HG02678 (cell line): ENCODE measurements around the gene ASB10.

Experiments
- ATAC-seq: cut with Tn5 transposase; IDR thresholded peaks from one replicate; pipeline ENCODE4 v1.9.1; 2021; ENCODE audit warnings: mild to moderate bottlenecking, moderate library complexity; ENCODE audit not compliant: unreplicated experiment

ASB10 gene

DNA sequence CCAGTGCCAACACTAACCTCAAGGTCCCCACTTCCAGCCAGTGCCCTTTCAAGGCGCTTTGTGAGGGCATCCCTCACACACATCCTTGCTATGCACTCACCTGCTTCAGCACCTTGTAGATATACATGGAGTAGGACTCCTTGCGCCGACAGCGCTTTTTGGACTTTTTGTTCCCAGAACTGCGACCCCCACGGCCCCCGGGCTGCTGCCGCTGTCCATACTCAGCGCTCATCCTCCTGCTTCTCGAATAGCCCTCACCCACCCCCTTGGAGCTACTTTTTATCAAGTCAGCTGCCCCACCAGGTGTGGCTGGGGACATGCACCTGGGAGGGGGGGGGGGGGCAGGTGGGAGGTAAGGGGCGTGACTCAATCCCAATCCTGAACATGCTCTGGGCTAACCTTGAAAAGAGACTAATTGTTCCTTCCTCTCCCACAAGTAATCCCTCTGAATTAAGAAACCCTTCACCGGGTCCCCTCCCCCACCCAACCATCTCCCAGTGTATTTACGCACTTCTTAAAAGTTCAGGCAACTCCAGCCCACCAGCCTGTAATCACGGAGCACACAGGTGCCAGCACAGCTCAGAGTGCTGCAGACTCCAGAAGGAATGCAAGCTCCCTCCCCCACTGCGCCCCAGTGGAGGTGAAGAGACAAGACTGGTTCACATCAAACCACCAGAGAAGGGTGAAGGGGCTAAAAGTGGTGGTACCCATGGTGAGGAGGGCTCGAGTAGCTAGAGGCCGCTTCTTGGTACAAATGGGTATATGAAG is 23.2 kb upstream of the ASB10 start, which contains the start of gene H2BK1:
Gene H2BK1, minus strand, starts transcription at position 402 of the 768 bp plus-strand sequence. Its CDS starts 170 bp downstream, at position 232.
- ATAC-seq = no peak

DNA sequence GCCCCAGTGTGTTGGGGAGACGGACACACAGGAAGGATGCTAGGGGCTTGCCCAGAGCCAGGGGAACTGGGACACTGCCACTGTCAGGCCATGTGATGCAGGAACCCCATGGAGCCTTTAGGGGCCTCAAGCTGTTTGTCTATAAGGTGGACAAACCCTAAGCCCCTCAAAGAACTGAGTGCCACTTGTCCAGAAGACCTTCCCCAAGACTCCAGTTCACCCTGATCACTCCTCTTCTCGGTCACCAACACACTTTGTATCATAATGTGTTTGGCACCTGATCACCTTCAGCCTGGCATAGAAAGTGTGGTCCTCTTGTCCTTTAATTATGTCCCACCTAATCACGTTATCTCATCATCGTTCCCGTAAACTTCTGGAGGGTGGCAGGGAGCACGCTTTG is 22.5 kb upstream of the ASB10 start:
- ATAC-seq = no peak

DNA sequence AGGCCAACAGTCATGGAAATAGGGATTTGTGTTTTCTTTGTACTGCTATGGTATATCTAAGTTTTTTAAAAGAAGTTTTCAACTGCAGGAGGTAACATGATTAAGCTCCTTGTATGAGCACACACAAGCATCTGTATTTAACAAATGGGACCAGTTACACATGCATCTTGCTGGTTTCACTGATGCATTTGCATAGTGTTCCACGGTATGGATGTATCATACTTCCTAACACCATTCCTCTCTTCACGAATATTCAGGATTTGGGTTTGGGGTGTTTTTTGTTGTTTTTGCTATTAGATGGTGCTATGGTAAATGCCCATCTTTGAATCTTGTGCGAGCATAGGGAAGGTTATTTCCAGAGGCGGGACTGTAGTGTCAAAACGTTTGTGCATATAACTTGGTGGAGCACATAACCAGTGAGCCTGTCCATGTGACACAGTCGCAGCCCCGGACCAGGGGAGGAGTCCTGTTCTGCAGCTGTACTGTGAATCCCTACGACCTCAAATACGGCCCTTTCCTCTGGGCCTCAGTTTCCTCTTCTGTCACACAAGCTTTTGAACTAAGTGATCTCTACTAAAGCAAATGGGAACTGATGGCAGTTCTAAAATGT is 21.3 kb upstream of the ASB10 start:
- ATAC-seq = no peak

DNA sequence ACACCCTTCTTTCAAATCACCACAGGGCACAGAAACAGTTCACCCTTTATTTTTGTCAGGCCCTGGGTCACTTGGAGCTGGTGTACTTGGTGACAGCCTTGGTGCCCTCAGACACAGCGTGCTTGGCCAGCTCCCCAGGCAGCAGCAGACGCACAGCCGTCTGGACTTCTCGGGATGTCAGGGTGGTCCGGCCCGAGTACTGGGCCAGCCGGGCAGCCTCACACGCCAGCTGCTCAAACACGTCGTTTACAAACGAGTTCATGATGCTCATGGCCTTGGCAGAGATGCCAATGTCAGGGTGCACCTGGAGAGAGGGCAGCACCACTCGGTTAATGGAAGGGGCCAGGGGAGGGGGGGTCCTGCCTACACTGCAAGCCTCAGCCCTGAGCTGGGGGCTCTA is 20.8 kb upstream of the ASB10 start:
- ATAC-seq = no peak

DNA sequence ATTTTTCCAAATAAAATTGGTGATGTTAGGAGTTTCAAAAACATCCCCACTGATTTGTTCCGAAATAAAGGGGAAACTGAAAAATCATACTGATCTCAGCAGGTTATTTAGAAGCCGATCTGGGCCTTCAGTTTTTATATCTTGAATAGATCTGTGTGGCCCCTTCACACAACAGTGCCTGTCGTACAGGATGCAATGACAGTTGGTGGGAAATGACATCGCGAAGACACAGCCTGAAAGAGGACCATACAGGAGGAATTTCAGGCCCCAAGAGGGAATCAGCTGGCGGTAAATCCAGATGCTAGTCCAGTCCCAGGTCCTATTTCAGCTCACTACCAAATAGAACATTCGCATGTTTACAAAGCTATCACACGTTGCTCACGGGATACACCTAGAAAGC is 20.3 kb upstream of the ASB10 start:
- ATAC-seq = no peak

DNA sequence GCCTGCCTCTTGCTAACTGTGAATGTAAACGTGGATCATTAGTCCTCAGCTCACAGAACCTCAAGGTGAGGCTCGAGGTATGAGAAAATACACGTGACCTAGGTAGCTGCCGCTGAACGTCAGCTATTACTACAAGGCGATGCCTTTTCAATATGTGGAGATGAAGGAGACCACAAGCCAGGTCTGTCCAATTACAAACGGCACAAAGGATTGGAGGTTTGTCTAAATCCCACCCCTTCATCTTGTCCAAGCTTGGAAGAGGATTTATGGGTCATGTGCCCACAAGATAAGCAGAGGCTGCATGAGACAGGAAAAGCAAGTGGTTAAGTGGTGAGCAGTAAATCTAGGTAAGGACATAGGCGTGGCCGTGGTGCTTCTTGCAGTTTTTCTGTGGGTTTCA is 19.9 kb upstream of the ASB10 start:
- ATAC-seq = no peak

DNA sequence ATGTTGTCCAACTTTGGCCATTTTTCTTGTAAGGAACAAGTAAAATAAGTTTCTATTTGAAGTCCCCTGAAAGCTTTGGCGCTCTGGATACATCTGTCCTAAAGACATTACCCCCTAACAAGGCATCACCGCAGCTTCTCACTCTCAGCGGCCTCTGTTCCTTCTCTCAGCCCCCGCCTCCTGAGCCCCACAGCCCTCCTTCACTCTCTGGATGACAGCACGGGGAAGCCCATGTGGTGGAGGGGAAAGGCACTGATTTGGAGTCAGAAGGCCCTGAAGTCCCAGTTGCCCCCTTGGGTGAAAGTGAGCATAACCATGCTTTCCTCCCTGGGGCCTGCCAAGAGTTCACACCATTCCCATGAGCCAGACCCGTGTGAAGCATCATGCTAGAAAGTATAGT is 18.7 kb upstream of the ASB10 start:
- ATAC-seq = no peak

DNA sequence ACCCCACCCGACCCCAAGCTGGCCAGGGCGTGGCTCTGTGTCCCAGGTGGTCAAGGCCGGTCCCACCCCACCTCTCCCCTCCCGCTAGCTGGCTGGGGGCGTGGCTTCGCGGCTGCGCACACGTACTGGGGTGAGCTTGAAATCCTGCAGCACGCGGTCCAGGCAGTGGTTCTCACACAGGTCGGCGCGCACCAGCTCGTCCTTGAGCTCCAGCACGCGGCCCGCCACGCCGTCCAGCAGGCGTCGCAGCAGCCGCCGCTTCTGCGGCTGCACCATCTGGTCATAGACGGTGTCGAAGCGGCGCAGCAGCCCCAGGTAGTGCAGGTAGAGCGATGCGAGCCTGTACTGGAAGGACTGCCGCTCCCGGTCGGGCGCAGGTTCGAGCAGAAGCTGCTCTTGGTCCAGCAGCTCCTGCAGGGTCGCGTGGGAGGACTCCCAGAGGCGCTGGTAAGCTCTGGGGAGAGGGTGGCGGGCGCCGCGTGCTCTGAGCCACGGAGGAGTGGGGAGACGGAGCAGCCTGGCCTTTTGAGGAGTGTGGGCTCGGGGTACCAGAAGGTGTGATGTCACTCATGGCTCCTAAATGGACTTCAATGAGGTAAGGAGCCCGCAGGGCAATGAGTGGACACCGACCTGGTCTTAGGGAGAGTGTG is 17.5 kb upstream of the ASB10 start:
- no peak for ATAC-seq

DNA sequence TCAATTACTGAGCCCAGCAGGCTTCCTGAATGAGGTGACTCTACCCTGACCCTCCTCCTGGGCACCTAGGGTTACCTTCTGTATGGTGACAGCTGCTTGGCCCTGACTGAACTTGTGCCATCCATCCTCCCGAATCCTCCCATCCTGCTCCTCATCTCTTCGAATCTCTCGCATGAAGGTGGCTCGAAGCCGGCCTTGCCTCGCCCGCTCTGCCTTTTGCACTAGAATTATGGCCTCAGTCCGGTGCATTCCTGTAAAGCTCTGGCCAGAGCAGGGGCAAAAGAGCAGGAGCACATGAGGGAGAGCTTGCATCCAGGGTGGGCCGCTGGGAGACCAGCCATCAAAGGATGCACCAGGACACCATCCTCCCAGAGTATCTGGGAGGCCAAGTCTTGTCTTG is 15.8 kb upstream of the ASB10 start:
- no peak for ATAC-seq

DNA sequence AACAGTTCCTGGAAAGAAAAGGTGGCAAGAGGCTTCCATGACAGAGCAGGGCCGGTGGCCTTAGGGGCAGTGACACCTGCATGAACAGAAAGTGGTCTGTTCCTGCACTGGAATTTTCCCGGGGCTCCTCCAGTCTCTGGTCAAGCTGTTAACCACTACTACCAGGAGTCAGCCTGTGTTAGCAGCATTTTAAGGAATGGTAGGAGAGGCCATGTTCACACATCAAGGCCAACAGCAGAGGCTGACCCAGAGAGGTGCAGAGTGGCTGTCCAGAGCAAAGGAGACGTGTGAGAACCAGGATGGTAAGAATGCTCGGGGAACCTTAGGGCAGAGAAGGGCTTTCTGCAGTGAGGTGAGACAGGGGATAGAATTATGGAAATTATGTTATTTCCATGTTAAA is 14.7 kb upstream of the ASB10 start:
- no peak for ATAC-seq

DNA sequence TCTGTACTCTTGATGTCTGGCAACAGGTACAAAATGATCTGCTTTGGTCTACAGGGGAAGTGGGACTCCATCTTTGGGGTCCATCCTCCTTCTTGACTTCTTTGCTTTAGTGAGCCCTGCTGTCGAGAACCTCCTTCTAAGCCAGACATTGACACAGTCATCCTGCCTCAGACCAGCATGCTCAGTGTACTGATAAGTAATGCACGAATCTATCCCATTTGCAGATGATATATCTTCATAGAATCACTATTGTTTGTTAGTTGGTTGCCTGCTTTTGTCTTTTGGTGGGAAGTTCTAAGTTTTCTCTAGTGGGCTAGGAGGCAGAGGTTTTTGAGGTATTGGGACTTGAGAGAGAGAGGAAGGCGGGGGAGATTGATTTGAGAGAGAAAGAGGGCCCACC is 14.3 kb upstream of the ASB10 start:
- ATAC-seq = no peak

DNA sequence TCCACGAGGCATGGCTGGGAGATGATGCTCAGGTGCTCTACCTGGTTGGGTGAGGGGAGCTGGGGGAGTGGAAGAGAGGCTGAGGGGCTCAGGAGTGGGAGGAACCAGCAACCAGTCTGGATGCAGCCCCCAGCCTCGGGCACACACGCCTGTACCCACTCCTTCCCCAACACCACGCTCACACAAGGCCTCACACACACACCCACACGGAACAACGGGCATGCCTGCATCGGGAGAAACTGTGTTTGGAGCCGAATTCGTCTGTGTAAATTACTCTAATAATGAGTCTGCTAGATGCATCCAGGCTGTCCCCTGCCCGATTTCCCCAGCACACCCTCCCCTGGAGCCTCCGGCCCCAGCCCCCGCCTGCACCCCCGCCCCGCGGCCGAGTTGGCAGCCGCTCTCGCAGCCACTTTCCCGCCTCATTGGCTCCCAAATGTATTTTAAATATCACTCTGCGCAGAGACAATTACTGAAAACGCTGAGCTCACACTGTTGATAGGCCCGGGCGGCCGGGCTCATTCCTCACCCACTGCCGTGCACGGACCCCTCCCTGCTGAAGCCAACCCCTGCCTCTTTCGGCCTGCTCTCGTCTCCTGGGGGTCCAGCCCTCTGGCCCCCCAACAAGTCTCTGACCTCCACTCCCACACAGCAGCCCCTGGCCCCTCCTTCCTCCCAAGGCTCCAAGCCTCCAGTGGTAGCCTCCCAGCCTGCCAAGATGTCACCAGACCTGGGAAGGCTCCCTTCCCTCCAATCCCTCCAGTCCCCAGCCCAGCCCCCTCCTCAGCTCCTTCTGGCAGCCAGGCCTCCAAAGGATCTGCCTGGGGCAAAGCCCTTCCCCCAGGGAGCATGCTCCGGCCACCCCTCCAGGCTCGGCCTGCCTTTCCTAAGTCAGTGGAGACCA is 12.1 kb upstream of the ASB10 start:
- ATAC-seq = no peak

DNA sequence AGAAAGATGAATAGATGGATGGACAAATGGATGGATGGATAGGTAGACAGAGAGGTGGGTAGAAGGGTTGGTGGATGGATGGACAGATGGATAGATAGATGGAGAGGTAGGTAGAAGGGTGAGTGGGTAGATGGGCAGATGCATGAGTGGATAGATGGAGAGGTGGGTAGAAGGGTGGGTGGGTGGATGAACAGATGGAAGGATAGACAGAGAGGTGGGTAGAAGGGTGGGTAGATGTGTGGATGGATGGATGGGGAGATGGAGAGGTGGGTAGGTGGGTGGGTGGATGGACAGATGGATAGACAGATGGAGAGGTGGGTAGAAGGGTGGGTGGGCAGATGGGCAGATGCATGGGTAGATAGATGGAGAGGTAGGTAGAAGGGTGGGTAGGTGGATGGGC is 10.9 kb upstream of the ASB10 start:
- ATAC-seq = no peak

DNA sequence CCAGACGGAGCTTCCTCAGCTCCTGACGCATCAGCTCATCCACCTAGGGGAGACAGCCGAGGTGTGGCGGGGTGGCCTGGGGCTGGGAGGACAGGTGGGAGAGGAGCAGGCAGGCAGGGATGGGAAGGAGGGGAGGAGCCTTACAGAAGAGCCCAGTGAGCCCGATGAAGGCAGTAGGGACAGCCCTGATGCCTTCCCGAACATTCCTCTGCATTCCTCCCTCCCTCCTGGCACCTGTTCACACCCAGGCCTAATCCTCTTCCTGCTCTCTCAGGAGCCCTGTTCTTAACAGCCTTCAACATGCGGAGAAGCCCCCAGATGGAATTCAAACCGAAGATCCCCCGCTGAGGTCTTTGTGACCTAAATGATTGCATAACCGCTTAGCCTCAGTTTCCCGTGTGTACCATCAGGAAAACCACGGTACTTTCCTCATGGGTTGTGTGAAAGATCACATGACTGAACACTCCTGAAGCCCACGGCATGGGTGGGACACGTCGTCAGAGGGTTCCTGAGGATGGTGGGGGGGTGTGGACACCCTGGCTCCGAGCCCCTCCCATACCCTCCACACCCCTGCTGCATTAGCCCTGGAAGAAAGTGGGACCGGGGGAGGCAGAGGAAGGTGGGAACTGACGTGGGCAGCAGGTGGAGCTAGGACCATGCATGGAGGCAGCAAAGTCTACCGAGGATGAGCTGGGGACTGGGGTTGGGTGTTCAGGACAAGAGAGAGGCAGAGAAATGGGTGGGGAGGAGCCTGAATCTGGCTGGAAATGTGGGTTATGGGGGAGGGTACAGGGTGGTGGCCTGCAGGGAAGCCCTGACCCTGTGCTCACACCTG is 8.8 kb upstream of the ASB10 start:
- ATAC-seq = no peak

DNA sequence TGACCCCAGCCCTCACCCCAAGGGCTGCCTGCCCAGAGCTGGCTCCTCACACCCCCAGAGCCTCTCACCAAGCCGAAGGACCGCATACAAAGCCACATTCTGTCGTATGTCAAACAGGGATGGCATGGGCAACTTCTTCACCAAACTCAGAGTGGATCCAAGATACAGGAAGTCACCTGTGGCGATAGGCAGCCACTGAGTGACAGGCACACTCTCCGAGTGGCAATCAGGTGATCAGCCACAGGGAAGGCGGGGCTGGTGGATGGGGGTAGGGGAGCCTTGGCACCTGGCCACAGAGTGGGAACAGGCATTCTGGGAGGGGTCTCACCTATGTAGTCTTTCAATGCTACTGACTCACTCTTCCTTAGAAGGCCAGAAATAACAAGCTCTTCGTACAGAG is 7.1 kb upstream of the ASB10 start:
- ATAC-seq = no peak

DNA sequence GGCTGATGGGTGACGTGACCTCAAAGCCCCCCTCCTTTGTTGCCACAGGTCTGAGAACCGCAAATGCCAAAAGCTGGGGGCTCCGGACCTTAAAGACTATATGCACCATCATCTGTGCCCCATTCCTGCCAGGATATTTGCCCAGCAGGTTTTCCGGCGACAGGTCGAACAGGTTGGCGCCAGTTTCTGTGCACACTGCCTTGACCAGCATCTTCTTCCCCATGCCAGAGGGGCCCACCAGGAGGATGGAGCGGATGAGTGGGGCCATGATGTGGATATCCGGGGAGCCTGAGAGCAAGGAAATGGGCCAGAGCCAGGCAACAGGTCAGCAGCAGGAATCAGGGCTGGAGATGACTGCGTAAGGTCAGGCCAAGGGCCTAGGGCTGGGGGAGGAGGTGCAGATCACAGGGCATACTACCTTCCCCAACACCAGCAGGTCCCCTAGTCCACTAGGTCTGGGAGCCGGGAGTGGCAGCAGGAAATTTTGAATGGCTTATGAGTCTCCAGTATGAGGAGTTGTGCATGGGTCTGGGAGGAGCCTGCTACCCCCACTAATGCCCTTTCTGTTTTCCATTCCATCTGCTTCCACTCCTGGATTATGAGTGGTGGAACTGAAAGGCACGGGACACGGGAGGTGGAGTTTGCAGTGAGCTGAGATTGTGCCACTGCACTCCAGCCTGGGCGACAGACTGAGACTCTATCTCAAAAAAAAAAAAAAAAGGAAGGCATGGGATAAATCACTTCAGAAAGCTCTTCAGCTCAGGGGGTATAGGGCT is 6.3 kb upstream of the ASB10 start:
- ATAC-seq = no peak

DNA sequence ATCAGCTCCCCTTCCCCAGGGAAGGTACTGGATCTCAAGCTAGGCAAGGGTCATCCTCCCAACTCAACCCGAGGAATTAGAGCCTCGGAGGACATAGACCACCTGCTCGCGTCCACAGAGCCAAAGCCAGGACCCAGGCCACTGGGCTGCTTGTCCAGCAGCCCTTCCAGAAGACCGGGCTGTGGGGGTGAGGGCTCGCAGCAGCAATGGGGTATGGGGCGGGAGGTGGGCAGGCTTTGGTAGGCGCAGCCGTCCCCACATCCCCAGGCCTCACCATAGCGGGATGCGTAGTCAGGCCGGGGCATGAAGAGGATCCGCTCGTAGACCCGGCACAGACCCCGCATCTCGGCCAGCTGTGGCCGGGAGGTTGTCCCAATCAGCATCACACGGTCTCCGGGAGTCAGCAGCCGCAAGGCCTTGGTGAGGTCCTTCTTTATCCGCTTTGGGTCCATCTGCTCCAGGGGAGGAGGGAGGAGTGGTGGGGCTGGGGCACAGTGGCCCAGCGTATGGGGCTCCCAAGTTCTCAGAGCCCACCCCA is 5.0 kb upstream of the ASB10 start:
- no peak for ATAC-seq

DNA sequence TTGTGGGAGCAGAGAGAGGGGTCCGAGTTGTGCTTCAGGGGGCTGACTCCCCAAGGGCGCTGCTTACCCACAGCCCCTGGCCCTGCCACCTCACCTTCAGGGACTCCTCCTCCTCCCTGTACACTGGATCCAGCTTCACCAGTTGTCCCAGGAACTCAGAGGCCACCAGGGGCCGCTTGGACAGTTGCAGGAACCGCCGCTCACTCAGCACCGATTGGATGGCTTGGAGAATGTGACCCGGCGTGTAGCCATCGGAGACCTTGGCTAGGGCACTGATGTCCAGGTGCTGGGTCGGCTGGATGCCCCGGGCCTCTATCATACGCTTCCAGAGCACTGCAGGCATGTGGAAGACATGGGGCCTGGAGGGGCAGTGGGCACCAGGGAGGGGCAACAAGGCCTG is 4.5 kb upstream of the ASB10 start:
- ATAC-seq = no peak

DNA sequence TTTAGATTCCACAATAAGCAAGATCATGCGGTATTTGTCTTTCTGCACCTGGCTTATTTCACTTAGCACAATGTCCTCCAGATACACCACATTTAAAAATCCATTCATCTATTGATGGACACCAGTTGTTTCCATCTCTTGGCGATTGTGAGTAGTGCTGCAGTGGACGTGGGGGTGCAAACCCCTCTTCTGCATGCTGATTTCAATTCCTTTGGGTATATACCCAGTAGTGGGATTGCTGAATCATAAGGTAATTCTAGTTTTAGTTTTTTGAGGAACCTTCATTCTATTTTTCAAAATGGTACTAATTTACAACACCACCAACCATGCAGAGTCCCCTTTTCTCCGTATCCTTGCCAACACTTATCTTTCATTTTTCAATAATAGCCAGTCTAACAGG is 2.0 kb upstream of the ASB10 start:
- no peak for ATAC-seq

DNA sequence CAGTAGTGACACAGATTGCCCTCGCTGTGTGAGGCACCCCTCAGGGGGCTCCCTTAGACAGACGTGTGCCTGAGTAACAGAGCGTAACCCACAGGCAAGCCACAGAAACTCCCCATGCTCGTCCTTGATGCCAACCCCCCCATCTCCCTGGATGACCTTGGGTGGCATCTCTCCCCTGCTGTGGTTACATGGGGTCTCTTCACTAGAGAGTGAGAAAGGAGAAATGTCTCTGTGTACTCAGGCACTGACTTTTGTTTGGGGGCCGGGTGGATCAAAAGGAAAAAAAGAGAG is 1.1 kb upstream of the ASB10 start:
- ATAC-seq = no peak
